H9 (cell line): Measurements from ENCODE around the gene TBC1D9. TPM values are rescaled to one million over a fixed set of nuclear protein-coding genes. Genes with fewer than 3 reads are reported as not detected.

Experiments used
- DNase-seq: peaks from one replicate; pipeline ENCODE4 v3.0.0-alpha.2; 2017
- H2AFZ ChIP-seq: one replicate; pipeline ENCODE4 v1.6.1; 2013; ENCODE audit warnings: mild to moderate bottlenecking, low read length, control low read depth, moderate library complexity
- H2AK5ac ChIP-seq: 2 replicates; pipeline ENCODE4 v1.6.1; 2013; ENCODE audit warnings: low read length, control low read depth, mixed read lengths; ENCODE audit not compliant: insufficient read length
- H2BK120ac ChIP-seq: one replicate; pipeline ENCODE4 v1.6.1; 2013; ENCODE audit warnings: low read depth, mild to moderate bottlenecking, low read length, control low read depth, inconsistent platforms; ENCODE audit not compliant: poor library complexity, severe bottlenecking
- H2BK12ac ChIP-seq: 2 replicates; pipeline ENCODE4 v1.6.1; 2013; ENCODE audit warnings: low read length, control low read depth, mixed read lengths, low read depth; ENCODE audit not compliant: insufficient read length
- H2BK15ac ChIP-seq: 2 replicates; pipeline ENCODE4 v1.6.1; 2013; ENCODE audit warnings: low read depth, low read length, control low read depth
- H2BK20ac ChIP-seq: one replicate; pipeline ENCODE4 v1.6.1; 2013; ENCODE audit warnings: low read depth, mild to moderate bottlenecking, low read length, control low read depth, inconsistent platforms; ENCODE audit not compliant: poor library complexity, severe bottlenecking
- H2BK5ac ChIP-seq: 2 replicates; pipeline ENCODE4 v1.6.1; 2013; ENCODE audit warnings: low read length, control low read depth, mixed read lengths; ENCODE audit not compliant: insufficient read length
- H3K14ac ChIP-seq: 2 replicates; pipeline ENCODE4 v1.6.1; 2013; ENCODE audit warnings: low read length, control low read depth; ENCODE audit not compliant: insufficient read depth
- H3K18ac ChIP-seq: 2 replicates; pipeline ENCODE4 v1.6.1; 2013; ENCODE audit warnings: low read depth, mild to moderate bottlenecking, mixed read lengths, low read length, control low read depth; ENCODE audit not compliant: insufficient read length
- H3K23ac ChIP-seq: 2 replicates; pipeline ENCODE4 v1.6.1; 2013; ENCODE audit warnings: low read length, control low read depth, mixed read lengths, low read depth; ENCODE audit not compliant: insufficient read length
- H3K23me2 ChIP-seq: 2 replicates; pipeline ENCODE4 v1.6.1; 2013; ENCODE audit warnings: low read depth, mild to moderate bottlenecking, mixed read lengths, low read length, control low read depth; ENCODE audit not compliant: insufficient read length, poor library complexity, severe bottlenecking
- H3K27ac ChIP-seq: 2 replicates; pipeline ENCODE4 v1.5.1; 2013; ENCODE audit warnings: low read length, control low read depth, mixed read lengths, low read depth; ENCODE audit not compliant: insufficient read length
- H3K27me3 ChIP-seq: 2 replicates; pipeline ENCODE4 v1.6.1; 2013; ENCODE audit warnings: low read length, control low read depth, inconsistent platforms; ENCODE audit not compliant: insufficient read depth
- H3K4ac ChIP-seq: 2 replicates; pipeline ENCODE4 v1.6.1; 2013; ENCODE audit warnings: low read depth, mild to moderate bottlenecking, control low read depth, inconsistent platforms, low read length, moderate library complexity
- H3K4me1 ChIP-seq: 2 replicates; pipeline ENCODE4 v1.6.1; 2013; ENCODE audit warnings: low read length, control low read depth, inconsistent platforms; ENCODE audit not compliant: insufficient read depth
- H3K4me2 ChIP-seq: 2 replicates; pipeline ENCODE4 v1.6.1; 2013; ENCODE audit warnings: low read length, control low read depth, mixed read lengths; ENCODE audit not compliant: insufficient read length, insufficient read depth
- H3K56ac ChIP-seq: 2 replicates; pipeline ENCODE4 v1.6.1; 2013; ENCODE audit warnings: low read depth, mild to moderate bottlenecking, mixed read lengths, low read length, control low read depth; ENCODE audit not compliant: insufficient read length
- H3K79me1 ChIP-seq: 2 replicates; pipeline ENCODE4 v1.6.1; 2013; ENCODE audit warnings: low read depth, mild to moderate bottlenecking, moderate library complexity, low read length, control low read depth, inconsistent platforms; ENCODE audit not compliant: insufficient read depth, poor library complexity, severe bottlenecking
- H3K79me2 ChIP-seq: 2 replicates; pipeline ENCODE4 v1.6.1; 2013; ENCODE audit warnings: low read length, control low read depth, inconsistent platforms; ENCODE audit not compliant: insufficient read depth
- H3K9ac ChIP-seq: 2 replicates; pipeline ENCODE4 v1.6.1; 2013; ENCODE audit warnings: low read length, control low read depth, mixed read lengths; ENCODE audit not compliant: insufficient read length; ENCODE audit errors: extremely low read depth
- H3K9me3 ChIP-seq: one replicate; pipeline ENCODE4 v1.6.1; 2013; ENCODE audit warnings: low read depth, low read length, inconsistent platforms; ENCODE audit not compliant: control insufficient read depth
- H3T11ph ChIP-seq: one replicate; pipeline ENCODE4 v1.6.1; 2013; ENCODE audit warnings: mild to moderate bottlenecking, low read length, control low read depth, inconsistent platforms
- H4K20me1 ChIP-seq: one replicate; pipeline ENCODE4 v1.6.1; 2013; ENCODE audit not compliant: control insufficient read depth, insufficient read length, insufficient read depth
- H4K5ac ChIP-seq: 2 replicates; pipeline ENCODE4 v1.6.1; 2013; ENCODE audit warnings: low read depth, mild to moderate bottlenecking, mixed read lengths, low read length, control low read depth; ENCODE audit not compliant: insufficient read length
- H4K8ac ChIP-seq: replicated peaks from 2 replicates; pipeline ENCODE4 v1.6.1; 2013; ENCODE audit warnings: low read length, control low read depth, mixed read lengths, low read depth; ENCODE audit not compliant: insufficient read length
- H4K91ac ChIP-seq: 2 replicates; pipeline ENCODE4 v1.6.1; 2013; ENCODE audit warnings: low read depth, mild to moderate bottlenecking, moderate library complexity, mixed read lengths, low read length, control low read depth; ENCODE audit not compliant: insufficient read length
- H3K27ac Mint-ChIP-seq, 3 experiments: 2 replicates in 2 of 3; 3 replicates in 1 of 3; pipeline ENCODE4 v1.8.0; 2020 to 2021; ENCODE audit warnings: mixed read lengths in 3 of 3, mild to moderate bottlenecking in 1 of 3, moderate library complexity in 1 of 3
- H3K27me3 Mint-ChIP-seq: 2 replicates; pipeline ENCODE4 v1.8.0; 2021; ENCODE audit warnings: low read depth, mild to moderate bottlenecking, moderate library complexity, mixed read lengths
- H3K36me3 Mint-ChIP-seq, 3 experiments: 2 replicates in 2 of 3; 3 replicates in 1 of 3; pipeline ENCODE4 v1.8.0; 2020 to 2021; ENCODE audit warnings: low read depth in 3 of 3, mixed read lengths in 3 of 3; ENCODE audit not compliant: insufficient read depth in 1 of 3
- H3K4me1 Mint-ChIP-seq, 2 experiments: 2 replicates each; pipeline ENCODE4 v1.8.0; 2020; ENCODE audit warnings: mixed read lengths in 2 of 2
- H3K4me3 Mint-ChIP-seq, 2 experiments: 2 replicates in 1 of 2; 3 replicates in 1 of 2; pipeline ENCODE4 v1.8.0; 2020 to 2021; ENCODE audit warnings: mild to moderate bottlenecking in 2 of 2, mixed read lengths in 2 of 2, moderate library complexity in 1 of 2
- H3K9me3 Mint-ChIP-seq, 2 experiments: 2 replicates in 1 of 2; 3 replicates in 1 of 2; pipeline ENCODE4 v1.8.0; 2020; ENCODE audit warnings: mild to moderate bottlenecking in 2 of 2, mixed read lengths in 2 of 2, moderate library complexity in 1 of 2
- WGBS: extraction: QIAGEN DNeasy Blood & Tissue Kit; methylation state at CpG from one replicate; pipeline ENCODE4 v1.1.7; 2013; ENCODE audit warnings: missing lambda C conversion rate, low lambda C conversion rate, mixed read lengths; ENCODE audit not compliant: insufficient read length; ENCODE audit errors: extremely low coverage; 5-methylcytosine and 5-hydroxymethylcytosine counted together
- total RNA-seq: library from RNA; stranded (reverse); gene quantifications from 2 replicates; pipeline ENCODE4 v1.2.1, GENCODE V29; 2021
- TF ChIP-seq, protein P1 (sequence below): fragments of 200-600 bp; sonication (generic); conservative IDR thresholded peaks from 3 replicates; pipeline ENCODE4 v1.8.0; 2021; ENCODE audit warnings: antibody characterized with exemption, mild to moderate bottlenecking

Gene TBC1D9
- total RNA-seq, 1 experiment from 2014 or later, result 0.63 TPM

DNA sequence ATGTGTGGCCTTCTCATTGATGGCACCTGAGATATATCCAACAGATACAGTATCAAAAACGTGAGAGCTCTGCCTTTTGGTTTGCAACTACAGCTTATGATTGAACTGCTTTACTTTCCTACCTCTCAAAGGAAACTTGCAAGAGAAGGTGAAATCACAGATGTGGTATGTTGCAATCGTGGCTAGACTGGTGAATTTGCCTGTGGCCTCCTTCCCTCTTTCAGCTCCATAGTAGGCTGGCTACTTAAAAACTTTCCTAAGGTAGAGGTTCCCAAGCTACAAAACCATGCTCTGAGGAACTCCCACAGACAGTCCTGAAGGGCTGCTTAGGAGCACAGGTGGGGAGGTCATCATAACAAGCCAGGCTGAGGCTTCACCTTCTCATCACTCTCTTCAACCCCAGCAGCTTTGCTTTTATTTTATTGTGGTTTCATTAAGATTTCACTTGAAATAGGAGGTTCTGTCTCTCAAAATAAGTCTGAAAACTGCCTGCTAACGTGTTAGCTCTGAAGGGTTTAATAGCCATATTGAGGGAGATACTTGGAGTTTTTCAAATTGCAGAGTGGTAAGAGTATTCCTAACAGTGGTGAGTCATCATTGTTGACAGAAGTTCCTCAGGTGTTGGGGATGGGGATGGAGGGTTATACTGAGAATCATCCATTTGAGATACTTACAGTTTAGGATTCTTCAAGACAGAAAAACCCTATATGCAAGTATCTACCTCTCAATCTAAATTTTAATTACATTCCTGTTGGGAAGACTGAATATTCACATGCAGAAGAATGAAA lies 93.9 kb downstream of the TBC1D9 start:
- H4K91ac ChIP-seq, result no peak overlapping the region
- H3T11ph ChIP-seq, result no peak overlapping the region
- H3K27ac ChIP-seq, result no peak overlapping the region
- no peak overlapping the region for H2BK15ac ChIP-seq
- no peak overlapping the region for H4K8ac ChIP-seq
- no peaks in the 10 kb centered on the region for H3K27me3 Mint-ChIP-seq
- no peaks in the 10 kb centered on the region for H3K23me2 ChIP-seq
- no peak overlapping the region for H3K23ac ChIP-seq
- no peak overlapping the region for H2AFZ ChIP-seq
- no peak for DNase-seq
- H2BK5ac ChIP-seq, result no peak overlapping the region
- H4K20me1 ChIP-seq, result no peaks in the 10 kb centered on the region
- H3K36me3 Mint-ChIP-seq, result no peaks in the 10 kb centered on the region
- H3K56ac ChIP-seq, result no peak overlapping the region
- H3K79me1 ChIP-seq, result no peaks in the 10 kb centered on the region
- H3K4me1 Mint-ChIP-seq, result peaks cover 4% of the 10 kb centered on the region in 2 experiments
- no CpG with 5 or more reads among the region's 3 CpGs for WGBS
- H2BK120ac ChIP-seq, result no peak overlapping the region
- no peak overlapping the region for H2AK5ac ChIP-seq
- no peak overlapping the region for H3K14ac ChIP-seq
- no peaks in the 10 kb centered on the region for H3K9me3 ChIP-seq
- no peak overlapping the region for H3K4me2 ChIP-seq
- no peak overlapping the region for H3K4me3 Mint-ChIP-seq
- H3K79me2 ChIP-seq, result no peaks in the 10 kb centered on the region
- no peaks in the 10 kb centered on the region for H3K9me3 Mint-ChIP-seq
- TF ChIP-seq, protein P1, sequence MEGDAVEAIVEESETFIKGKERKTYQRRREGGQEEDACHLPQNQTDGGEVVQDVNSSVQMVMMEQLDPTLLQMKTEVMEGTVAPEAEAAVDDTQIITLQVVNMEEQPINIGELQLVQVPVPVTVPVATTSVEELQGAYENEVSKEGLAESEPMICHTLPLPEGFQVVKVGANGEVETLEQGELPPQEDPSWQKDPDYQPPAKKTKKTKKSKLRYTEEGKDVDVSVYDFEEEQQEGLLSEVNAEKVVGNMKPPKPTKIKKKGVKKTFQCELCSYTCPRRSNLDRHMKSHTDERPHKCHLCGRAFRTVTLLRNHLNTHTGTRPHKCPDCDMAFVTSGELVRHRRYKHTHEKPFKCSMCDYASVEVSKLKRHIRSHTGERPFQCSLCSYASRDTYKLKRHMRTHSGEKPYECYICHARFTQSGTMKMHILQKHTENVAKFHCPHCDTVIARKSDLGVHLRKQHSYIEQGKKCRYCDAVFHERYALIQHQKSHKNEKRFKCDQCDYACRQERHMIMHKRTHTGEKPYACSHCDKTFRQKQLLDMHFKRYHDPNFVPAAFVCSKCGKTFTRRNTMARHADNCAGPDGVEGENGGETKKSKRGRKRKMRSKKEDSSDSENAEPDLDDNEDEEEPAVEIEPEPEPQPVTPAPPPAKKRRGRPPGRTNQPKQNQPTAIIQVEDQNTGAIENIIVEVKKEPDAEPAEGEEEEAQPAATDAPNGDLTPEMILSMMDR, result no peak
- no peak overlapping the region for H2BK12ac ChIP-seq
- H3K27me3 ChIP-seq, result no peaks in the 10 kb centered on the region
- H3K4me1 ChIP-seq, result no peaks in the 10 kb centered on the region
- H3K9ac ChIP-seq, result no peak overlapping the region
- no peak overlapping the region for H3K4ac ChIP-seq
- H2BK20ac ChIP-seq, result no peak overlapping the region
- H3K27ac Mint-ChIP-seq, result no peak overlapping the region
- no peak overlapping the region for H4K5ac ChIP-seq
- no peak overlapping the region for H3K18ac ChIP-seq
